GM21723 (cell line): ENCODE measurements around the gene MARK4.

ENCODE experiments used
- ATAC-seq: cut with Tn5 transposase; IDR thresholded peaks from one replicate; pipeline ENCODE4 v1.9.1; 2021; ENCODE audit warnings: mild to moderate bottlenecking, moderate library complexity; ENCODE audit not compliant: unreplicated experiment

Gene MARK4

DNA sequence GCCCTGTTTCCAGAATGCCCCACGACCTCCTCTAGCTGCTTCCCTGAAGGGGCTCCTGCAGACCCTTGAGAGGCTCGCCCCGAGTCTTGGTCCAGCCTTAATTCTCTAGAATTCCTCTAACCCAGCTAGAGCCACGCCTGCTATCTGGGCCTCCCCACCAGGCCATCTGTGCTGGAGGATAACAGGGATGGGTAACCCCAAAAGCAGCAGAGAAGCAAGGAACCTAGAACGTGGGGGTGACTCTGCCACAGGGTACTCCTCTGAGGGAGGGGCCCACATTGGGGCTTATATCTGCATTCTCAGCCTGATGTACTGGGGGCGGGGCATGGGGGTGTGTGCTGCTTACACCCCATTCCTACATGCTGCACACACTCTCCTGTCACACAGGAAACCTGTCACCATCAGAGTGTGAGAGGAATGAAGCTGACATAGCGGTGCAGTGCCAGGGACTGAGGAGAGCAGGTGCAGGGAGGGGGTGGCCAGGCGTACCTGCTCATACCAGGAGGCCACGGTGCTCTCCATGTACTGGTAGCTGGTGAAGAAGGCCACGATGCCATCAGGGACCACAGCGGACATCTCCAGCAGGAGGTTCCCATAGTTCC lies 103.3 kb downstream of the MARK4 start:
- ATAC-seq = no peak
